ENCODE data around the gene PERP.
"Not testable (repeated sequence)": the region's sequence is repeated elsewhere in the genome, so short reads cannot be mapped to it uniquely, and the experiment has no call there.

PERP gene

DNA sequence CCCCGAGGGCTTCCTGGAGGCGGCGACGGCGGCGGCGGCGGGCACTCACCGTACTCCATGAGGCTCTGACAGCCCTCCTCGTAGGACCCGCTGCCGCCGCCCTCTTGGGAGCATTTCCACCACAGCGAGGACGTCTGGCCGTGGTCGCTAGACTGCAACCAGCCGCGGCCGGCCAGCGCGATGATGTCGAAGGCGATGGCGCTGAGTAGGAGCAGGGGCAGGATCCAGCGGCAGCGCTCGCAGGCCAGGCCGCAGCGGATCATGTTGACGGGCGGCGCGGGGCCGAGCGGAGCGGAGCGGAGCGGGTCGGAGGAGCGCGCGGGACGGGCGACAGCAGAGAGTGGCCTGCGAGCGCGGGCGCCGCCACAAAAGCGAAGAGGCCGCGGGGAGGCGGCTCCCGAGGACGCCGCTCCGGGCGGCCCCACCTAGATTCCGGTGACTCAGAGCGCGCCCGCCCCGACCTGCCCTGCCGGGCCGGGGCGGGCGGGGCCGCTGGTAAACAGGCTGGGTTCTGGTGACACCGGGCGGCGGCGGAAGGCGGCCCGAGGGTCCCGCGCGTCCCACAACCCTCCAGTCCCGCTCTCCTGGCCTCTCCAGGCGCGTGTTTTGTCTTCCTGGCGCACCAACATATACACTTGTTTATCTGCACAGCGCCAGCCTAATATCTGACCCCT is at the start of gene PERP:
Gene PERP, minus strand, starts transcription at position 342 of the 674 bp plus-strand sequence. Its CDS starts 79 bp downstream, at position 263.
- in situ Hi-C loops (cut with HindIII; ENCODE audit: low sequenced_read_pairs), result no loop called here

DNA sequence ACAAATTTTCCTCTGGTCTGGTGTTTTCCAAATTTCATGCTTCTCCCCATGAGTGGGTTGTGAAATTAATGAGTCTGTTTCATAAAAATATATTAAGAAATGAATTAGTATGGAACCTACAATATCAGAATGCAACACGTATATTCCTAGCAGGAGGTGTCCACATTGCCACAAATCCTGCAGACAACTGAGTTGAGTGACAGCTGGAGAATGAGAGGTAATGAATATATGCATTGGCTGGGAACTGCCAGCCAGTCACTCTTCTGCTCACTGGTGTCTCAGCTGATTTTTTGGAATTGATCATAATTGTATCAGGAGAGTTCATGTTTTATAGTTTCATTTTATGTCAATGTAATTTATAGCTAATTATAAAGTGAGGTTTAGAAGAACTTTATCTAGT is 48.2 kb upstream of the PERP start:
- in situ Hi-C loops (cut with HindIII; ENCODE audit: low sequenced_read_pairs), result no loop called here

DNA sequence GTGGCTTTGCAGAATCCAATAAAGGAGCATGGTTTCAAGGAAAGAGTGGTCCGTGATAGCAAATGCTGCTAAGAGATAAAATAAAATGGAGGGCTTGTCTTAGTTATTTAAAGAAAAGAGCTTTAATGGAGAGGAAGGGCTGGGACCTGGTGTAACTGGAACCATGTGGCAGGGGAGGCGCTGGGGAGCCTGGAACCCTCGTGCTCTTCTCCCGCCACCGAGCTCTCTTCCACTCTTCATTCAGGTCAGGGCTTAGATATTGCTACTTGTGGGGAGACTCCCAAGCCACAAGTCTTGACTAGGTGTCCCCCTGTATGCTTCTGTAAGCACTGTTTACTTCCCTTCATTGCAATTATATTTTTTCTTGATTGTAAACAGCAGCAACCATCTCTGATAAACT is 39.3 kb upstream of the PERP start:
- in situ Hi-C loops (cut with HindIII; ENCODE audit: low sequenced_read_pairs), result no loop called here

DNA sequence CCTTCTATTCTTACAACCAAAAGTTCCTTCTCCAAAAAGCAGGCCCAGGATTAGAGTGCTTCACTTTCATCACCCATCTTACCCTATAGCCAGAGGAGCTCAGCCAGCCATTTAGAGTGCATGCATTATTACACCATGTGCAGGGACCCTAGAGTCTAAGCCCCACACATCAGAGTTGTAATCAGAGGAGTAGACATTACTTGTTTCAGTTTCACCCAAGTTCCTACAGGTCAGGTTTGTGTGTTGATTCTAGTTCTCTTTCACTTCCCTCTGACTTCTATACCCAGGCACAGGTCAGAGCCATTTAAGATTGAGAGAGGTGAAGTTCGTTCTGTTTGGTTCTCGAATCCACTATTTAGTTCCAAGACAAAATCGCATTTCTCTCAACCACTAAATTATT is 38.2 kb upstream of the PERP start:
- in situ Hi-C loops (cut with HindIII; ENCODE audit: low sequenced_read_pairs), result no loop called here

DNA sequence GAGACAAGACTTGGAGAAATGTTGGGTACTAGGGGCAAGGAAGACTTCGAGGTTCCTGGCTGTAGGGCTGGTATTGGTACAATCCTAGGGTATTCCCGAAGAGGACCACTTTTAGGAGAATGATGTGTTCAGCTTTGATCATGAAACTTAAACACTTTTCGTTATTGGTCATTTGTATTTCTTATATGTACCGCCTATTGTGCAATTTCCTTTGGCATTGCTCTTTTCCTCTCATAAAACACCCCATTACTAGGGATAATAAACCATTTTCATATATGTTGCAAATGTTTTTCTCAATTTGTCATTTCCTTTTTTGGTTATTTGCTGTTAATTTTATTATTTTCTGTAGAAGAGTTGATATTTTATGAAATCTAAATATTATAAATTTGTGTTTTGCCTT is 35.6 kb upstream of the PERP start:
- in situ Hi-C loops (cut with HindIII; ENCODE audit: low sequenced_read_pairs), result no loop called here

DNA sequence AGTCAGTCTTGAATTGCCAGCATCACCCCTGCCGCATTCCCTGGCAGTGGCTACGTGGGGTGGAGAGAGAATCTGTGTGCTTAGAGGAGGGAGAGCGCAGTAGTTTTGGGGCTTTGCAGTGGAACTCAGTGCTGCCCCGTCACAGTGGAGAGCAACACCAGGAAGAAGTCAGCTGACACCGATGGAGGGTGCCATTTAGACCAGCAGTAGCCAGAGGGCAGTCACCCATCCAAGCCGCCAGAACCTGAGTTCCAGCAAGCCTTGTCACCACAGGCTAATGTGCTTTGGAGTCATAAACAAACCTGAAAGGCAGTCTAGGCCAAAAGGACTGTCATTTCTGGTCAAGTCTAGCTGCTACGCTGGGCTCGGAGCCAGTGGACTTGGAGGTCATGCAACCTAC is 22.0 kb upstream of the PERP start:
- in situ Hi-C loops (cut with HindIII; ENCODE audit: low sequenced_read_pairs), result no loop called here

DNA sequence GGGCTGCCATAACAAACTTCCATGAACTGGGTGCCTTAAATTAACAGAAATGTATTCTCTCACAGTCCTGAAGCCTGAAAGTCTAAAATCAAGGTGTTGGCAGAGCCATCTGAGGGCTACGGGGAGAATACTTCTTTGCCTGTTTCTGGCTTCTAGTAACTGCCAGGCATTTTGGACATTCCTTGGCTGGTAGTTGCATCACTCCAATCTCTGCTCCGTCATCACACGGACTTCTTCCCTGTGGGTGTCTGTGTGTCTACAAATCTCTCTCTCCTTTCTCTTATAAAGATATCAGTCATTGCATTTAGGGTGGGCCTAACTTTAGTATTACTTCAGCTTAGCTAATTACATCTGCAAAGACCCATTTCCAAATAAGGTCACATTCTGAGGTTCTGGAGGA is 20.9 kb upstream of the PERP start:
- in situ Hi-C loops (cut with HindIII; ENCODE audit: low sequenced_read_pairs), result no loop called here

DNA sequence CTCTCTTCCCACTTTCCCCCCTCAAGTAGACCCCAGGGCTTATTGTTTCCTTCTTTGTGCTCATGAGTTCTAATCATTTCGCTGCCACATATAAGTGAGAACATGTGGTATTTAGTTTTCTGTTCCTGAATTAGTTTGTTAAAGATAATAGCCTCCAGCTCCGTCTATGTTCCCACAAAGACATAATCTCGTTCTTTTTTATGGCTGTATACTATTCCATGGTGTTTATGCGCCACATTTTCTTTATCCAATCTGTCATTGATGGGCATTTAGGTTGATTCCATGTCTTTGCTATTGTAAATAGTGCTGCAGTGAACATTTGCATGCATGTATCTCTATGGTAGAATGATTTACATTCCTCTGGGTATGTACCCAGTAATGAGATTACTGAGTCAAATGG is 16.9 kb upstream of the PERP start:
- in situ Hi-C loops (cut with HindIII; ENCODE audit: low sequenced_read_pairs), result no loop called here

DNA sequence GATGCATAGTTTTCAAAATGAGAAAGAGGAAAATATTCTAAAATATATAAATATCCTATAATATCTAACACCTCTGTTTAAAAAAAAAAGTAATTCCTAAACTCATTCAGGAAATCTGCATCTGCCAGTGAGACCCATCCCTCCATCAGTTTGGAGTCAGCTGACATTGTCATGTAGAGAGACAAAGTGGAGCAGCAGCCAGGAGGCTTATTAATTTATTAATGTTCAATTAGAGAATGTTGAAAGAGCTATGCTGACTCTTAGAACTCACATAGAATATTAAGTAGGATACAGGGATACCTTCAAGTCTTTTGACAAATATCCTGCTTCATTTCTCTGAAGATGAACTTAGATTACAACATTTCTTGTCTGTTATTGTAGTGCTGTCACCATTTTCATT is 12.8 kb upstream of the PERP start:
- in situ Hi-C loops (cut with HindIII; ENCODE audit: low sequenced_read_pairs), result no loop called here

DNA sequence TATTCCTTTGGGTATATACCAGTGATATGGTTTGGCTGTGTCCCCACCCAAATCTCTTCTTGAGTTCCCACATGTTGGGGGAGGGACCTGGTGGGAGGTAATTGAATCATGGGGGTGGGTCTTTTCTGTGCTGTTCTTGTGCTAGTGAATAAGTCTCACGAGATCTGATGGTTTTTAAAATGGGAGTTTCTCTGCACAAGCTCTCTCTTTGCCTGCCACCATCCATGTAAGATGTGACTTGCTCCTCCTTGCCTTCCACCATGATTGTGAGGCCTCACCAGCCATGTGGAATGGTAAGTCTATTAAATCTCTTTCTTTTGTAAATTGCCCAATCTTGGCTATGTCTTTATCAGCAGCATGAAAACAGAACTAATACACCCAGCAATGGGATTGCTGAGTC is 12.0 kb upstream of the PERP start:
- in situ Hi-C loops (cut with HindIII; ENCODE audit: low sequenced_read_pairs), result not testable (repeated sequence)

DNA sequence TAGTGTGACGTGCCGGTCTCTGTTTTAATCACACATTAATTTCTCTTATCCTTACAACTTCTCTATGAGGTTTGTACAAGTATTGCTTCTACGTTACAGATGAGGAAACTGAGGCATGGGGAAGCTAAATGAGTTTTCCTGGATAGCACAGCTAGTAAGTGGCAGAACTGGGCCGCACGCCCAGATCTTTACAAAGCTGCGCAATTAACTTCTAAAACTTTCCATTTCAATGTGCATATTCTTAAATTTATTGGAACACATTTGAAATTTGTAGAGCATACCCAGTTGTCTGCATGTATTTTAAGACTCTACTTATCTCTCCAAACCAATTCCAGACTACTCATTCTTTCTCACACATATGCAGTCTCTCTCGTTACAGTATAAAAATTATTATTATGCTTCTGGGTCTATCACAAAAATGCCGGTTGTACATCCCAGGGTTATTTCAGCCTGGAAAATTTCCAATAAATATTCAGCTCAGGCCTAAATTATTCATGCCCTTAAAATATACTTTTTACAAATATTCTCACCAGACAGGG is 10.2 kb upstream of the PERP start:
- in situ Hi-C loops (cut with HindIII; ENCODE audit: low sequenced_read_pairs), result no loop called here

DNA sequence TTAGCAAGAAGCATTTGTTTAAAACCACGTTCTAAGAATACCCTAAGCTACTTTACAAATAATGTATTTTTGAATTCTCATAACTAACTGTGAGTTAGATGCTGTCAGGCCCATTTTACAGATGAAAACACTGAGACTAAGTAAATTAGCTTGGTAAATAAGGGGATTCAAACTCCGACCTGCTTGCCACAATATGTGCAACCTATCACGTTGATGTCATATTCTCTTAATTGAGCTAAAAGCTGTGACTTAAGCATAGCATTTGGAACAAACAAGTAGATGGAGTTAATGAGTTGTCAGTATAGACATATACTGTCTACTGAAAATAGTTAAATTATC is 9.4 kb upstream of the PERP start:
- in situ Hi-C loops (cut with HindIII; ENCODE audit: low sequenced_read_pairs), result no loop called here

DNA sequence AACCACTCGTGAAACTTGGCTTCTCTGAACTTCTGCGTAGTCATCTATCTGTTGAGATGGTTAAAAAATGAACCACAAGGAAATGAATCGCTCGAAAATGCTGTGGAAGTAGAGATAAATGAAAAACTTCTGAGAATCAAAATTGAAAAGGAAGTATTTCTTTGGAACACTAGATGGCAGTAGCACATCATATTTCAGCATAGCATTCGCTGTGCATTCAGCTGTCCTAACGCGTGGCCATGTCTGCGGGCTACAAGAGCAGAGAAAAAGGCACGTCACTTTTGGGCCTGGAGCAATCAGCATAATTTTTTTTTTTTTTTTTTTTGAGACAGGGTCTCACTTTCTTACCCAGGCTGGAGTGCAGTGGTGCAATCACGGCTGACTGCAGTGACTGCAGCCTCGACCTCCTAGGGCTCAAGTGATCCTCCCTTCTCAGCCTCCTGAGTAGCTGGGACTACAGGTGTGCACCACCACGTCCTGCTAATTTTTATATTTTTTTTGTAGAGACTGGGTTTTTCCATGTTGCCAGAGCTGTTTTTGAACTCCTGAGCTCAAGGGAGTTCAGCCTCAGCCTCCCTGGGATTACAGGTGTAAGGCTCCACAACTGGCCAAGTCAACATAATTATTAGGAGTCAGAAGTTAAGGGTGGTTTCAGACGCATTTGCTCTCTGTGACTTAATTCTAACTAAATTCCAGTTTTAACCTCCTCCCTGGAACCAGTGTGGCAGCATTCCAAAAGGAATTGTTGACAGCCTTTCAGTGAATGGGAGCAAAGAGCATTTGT is 8.8 kb upstream of the PERP start:
- in situ Hi-C loops (cut with HindIII; ENCODE audit: low sequenced_read_pairs), result no loop called here

DNA sequence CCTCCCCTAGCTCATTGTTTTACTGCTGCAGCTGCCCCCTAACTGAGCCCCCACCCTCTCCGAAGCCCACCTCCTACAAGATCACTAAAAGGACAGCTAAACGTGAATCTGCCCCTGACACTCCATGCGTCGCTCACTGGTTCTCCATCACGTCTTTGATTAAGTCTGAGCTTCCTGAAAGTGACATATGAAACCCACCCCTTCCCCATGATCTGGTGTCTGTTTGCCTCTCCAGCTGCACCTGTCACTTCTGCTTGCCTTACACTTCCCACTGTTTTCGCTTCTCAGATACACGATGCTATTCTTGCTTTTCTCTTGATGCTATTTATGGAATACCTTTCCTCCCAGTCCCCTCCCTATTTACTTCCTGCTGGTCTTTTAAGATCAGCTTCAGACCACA is 8.0 kb upstream of the PERP start:
- in situ Hi-C loops (cut with HindIII; ENCODE audit: low sequenced_read_pairs), result no loop called here

DNA sequence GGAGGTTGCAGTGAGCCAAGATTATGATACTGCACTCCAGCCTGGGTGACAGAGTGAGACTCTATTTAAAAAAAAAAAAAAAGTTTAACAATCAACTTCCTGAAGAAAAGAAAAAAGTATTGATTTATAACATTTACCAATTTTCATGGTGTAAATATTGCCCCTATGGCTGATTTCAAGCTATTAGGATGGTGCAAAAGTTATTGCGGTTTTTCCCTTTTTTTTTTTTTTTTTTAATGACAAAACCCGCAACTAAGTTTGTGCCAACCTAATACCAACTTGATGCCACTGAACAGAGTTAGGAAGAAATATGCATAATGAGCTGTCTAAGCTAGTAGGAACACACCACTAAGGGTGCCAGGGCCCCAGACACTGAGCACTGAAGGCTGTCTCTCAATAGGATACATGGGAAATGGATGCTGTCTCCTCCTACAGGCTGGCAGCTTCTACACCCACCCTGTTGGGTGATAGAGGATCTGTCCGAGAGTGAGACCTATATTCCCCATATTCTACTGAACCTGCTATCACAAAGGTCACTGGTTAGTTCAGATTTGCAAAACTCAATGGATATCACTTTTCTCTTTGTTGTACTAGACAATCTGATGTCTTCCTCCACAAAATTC is 6.5 kb upstream of the PERP start:
- in situ Hi-C loops (cut with HindIII; ENCODE audit: low sequenced_read_pairs), result no loop called here

DNA sequence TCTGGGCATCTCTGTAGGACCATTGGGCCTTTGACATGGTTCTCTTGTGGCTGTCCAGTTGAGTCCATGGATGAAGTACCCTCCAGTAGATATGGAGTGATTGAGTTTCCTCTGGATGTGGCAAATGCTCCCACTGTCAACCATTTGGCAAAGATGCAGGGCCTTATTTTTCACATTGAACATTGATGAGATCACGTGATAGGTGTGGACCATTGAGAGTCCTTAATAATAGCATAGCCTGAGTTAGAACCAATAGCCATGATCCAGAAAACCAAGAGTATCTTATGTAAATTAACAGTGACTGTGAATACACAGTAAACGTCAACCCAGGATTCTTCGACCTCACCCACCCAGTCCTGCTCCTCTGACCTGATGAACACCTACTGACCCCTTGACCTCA is 3.0 kb upstream of the PERP start:
- in situ Hi-C loops (cut with HindIII; ENCODE audit: low sequenced_read_pairs), result no loop called here

DNA sequence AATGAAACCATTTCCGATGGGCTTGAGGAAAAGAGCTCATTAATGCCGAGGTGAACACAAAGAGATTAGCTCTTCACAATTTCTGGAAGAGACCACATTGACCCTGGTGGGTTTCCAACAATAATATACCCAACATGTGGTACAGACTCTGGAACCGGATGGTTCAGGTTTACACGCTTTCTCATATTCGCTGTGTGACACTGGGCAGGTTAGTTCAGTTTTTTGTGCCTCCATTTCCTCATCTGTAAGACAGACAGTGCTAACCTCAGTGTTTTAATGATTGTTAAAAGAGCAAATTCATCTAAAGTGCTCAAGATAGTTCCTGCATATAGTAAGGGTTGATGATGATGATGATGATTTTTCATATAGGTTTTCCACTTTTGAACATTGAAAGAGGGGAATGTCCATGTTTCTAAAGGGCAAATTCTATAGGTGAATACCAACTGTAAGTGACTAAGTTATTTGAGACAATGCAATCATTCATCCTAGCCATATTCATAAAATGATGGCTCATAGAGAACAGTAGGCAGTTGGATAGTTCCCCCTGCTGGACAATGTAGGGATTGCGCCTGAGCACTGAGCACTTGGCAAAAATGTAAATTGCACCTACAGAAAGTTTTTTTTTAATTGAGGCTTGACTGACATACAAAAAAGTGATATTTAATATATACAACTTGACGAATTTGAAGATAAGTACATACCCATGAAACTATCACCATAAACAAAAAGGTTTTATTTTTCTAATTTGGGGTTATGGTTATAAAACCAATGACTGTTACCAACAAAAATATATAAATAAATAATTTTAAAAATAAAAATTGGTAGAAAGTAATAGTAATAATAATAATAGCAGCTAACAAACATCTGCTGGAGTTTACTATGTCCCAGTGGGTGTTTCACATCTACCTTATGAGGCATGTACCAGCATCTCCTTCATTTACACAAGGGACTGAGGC is 2.1 kb upstream of the PERP start:
- in situ Hi-C loops (cut with HindIII; ENCODE audit: low sequenced_read_pairs), result no loop called here

DNA sequence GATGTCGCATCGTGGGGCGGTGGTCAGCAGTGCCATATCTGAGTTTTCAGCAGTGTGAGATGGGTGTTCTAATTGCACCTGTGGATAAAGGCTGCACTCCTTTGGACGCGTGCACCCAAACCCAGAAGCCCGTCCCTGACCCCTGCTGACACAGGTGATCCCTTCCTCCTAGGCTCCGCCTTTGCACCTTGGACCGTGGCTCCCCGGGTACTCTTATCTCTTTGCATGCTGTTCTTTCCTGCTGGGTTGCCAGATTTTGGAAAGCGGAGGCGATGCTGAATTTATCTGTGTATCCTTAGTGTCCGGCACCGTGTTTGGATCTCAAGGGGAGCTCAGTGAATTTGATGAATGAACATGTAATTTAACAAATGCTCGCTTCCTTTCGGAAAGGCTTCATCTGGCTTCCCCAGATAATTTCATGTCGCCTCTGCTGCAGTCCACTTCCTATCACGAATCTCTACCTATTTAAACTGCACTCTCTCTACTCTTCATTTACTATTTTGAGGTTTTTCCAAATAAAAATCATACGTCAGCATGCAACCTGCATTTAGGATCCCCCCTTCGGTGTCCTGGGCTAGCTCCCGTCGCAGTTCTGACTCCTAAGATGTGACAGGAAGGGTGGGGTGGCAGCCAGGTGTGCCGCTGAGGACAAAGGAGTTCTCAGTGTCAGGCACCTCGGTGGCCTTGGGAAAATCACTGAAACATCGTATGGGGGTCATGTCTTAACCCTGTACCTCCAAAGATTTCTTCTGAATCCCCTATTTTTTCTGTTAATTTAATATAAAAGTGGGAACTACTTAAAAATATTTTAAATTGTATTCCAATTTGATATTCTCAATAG is 753 bp upstream of the PERP start:
- in situ Hi-C loops (cut with HindIII; ENCODE audit: low sequenced_read_pairs), result no loop called here

DNA sequence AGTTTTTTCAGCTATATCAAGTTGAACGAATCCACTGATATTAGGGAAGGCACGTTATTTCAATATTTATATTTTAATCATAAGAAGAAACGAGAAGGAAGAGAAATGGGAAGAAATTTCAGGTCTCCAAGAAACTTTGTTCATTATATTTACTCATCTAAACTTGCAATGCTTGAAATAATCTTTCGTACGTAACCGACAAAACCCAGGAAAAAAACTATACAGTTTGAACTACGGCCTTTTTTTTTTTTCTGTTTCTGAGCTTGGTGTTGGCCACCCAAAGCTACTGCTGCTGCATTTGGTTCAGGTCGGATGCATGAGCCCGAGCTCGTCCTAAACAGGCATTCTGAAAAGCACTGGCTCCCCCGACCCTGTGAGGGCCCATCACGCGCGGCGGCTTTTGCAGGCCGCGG is 548 bp downstream of the PERP start:
- in situ Hi-C loops (cut with HindIII; ENCODE audit: low sequenced_read_pairs), result no loop called here
